Measurements from ENCODE around the gene IFT172. TPM values are rescaled to one million over a fixed set of nuclear protein-coding genes. Genes with fewer than 3 reads are reported as not detected.

Gene IFT172
- total and polyA plus RNA-seq, 2 donors (not counting 1 experiment from before 2014, with no cell fraction given): 21.4 to 33.3 TPM

GRCh38 chr2:27408601-27409320 lies 80.8 kb downstream of the IFT172 start:
- H3K4me2 ChIP-seq (replicated peaks; ENCODE audit: low read depth, low read length, poor library complexity, severe bottlenecking): peak overlapping the region; percentile 78
- H3K4me1 Mint-ChIP-seq: peaks cover 26% of the 10 kb centered on the region
- H3K79me2 ChIP-seq (ENCODE audit: control insufficient read depth, insufficient read depth, low read length): peaks cover 61% of the 10 kb centered on the region
- DNase-seq (no peak), ATAC-seq (ENCODE audit: low read depth) (no peak)
- H3K9me3 ChIP-seq (ENCODE audit: control extremely low read depth in 1 of 3, control insufficient read depth in 2 of 3, insufficient read depth in 1 of 3, low read length in 2 of 3): no peaks in the 10 kb centered on the region
- peak overlapping the region; percentile 87 for H3K4me3 Mint-ChIP-seq
- H3K9me3 Mint-ChIP-seq (ENCODE audit: insufficient read depth): no peaks in the 10 kb centered on the region
- peaks cover 14% of the 10 kb centered on the region for H4K20me1 ChIP-seq (ENCODE audit: control insufficient read depth, insufficient read depth, low read length, poor library complexity, severe bottlenecking)
- peaks cover 15 to 20% of the 10 kb centered on the region in 2 donors for H3K4me1 ChIP-seq (ENCODE audit: control insufficient read depth in 2 of 2, insufficient read depth in 2 of 2, low read length in 2 of 2)
- peak overlapping the region; percentile 51 to 77 for H3K27ac ChIP-seq (ENCODE audit: low read length in 2 of 2)
- H3K36me3 ChIP-seq (replicated peaks in 1 of 2; ENCODE audit: control extremely low read depth in 1 of 2, control insufficient read depth in 1 of 2, extremely low read depth in 1 of 2, insufficient read depth in 2 of 2, low read length in 1 of 2): peaks cover 0 to 7% of the 10 kb centered on the region in 2 experiments
- ChIA-PET POLR2A (interaction anchor here (0.5 to 2.1 kb wide), 5 partner anchors 20 to 223 kb away, joined by 3 to 28 read pairs (median 5); partner anchors contain the start of genes CCDC121, GPN1 and NRBP1), CTCF (interaction anchor here (1.1 to 2.6 kb wide), 5 partner anchors 21 to 52 kb away, joined by 3 to 31 read pairs (median 6); partner anchors contain the start of genes GTF3C2, NRBP1 and ZNF513)
- TF ChIP-seq CTCF (IDR thresholded peaks at IDR 0.05) (no peak), EZH2 (IDR thresholded peaks at IDR 0.05; ENCODE audit: borderline replicate concordance, insufficient read depth, low read depth, low read length, poor library complexity, severe bottlenecking) (no peak)
- H3K4me3 ChIP-seq (ENCODE audit: control extremely low read depth in 1 of 5, extremely low read depth in 1 of 5, insufficient read depth in 1 of 5, low read depth in 2 of 5, low read length in 4 of 5): peak overlapping the region; percentile 28 to 96 (median 95)
- peak overlapping the region; percentile 90 for H3K27ac Mint-ChIP-seq
- H3K27me3 Mint-ChIP-seq: peaks cover 13% of the 10 kb centered on the region
- WGBS (ENCODE audit: insufficient coverage): 1% methylated on average over 31 of the region's 33 CpGs
- H2AFZ ChIP-seq (ENCODE audit: insufficient read depth, low read depth, low read length, poor library complexity, severe bottlenecking): peak overlapping the region; percentile 88
- peak overlapping the region; percentile 97 for H3K9ac ChIP-seq (ENCODE audit: low read length)
- H3K27me3 ChIP-seq (replicated peaks in 1 of 4; ENCODE audit: control extremely low read depth in 1 of 4, control insufficient read depth in 3 of 4, insufficient read depth in 4 of 4, low read length in 3 of 4): no peaks in the 10 kb centered on the region
- intact Hi-C loops (cut with micrococcal nuclease): loop anchor here (1.0 to 10.0 kb wide), 10 partner anchors 20 to 255 kb away; partner anchors contain the start of genes ATRAID, CAD, CCDC121 and EIF2B4

Measured in B cell (primary cell).